HUES48 (cell line): ENCODE results near the gene PKP1.

Experiments
- H3K27ac ChIP-seq: one replicate; pipeline ENCODE4 v1.7.0; 2013; ENCODE audit warnings: low read depth, low read length, inconsistent platforms
- H3K27me3 ChIP-seq: 2 replicates; pipeline ENCODE4 v1.6.1; 2013; ENCODE audit warnings: mild to moderate bottlenecking, low read length; ENCODE audit not compliant: control insufficient read depth, insufficient read depth
- H3K36me3 ChIP-seq: 2 replicates; pipeline ENCODE4 v1.6.1; 2013; ENCODE audit warnings: low read length; ENCODE audit not compliant: control insufficient read depth, insufficient read depth
- H3K4me1 ChIP-seq: 2 replicates; pipeline ENCODE4 v1.6.1; 2013; ENCODE audit warnings: mild to moderate bottlenecking, low read length; ENCODE audit not compliant: control insufficient read depth, insufficient read depth
- H3K4me3 ChIP-seq: 2 replicates; pipeline ENCODE4 v1.5.1; 2013; ENCODE audit warnings: mild to moderate bottlenecking, low read depth, low read length
- H3K9ac ChIP-seq: 2 replicates; pipeline ENCODE4 v1.6.1; 2013; ENCODE audit warnings: mild to moderate bottlenecking, low read depth, low read length, moderate library complexity
- H3K9me3 ChIP-seq: 2 replicates; pipeline ENCODE4 v1.6.1; 2013; ENCODE audit warnings: low read length; ENCODE audit not compliant: control insufficient read depth, insufficient read depth

PKP1 gene

GRCh38 chr1:201345081-201345355 lies 61.7 kb downstream of the PKP1 start:
- Histone ChIP-seq H3K9ac (no peak overlapping the region), H3K27me3 (no peaks in the 10 kb centered on the region), H3K27ac (no peak overlapping the region), H3K4me3 (no peak overlapping the region), H3K9me3 (no peaks in the 10 kb centered on the region), H3K36me3 (no peaks in the 10 kb centered on the region), H3K4me1 (peaks cover 20% of the 10 kb centered on the region)

GRCh38 chr1:201346337-201346939 lies 63.1 kb downstream of the PKP1 start:
- no peaks in the 10 kb centered on the region for H3K27me3 ChIP-seq
- no peak overlapping the region for H3K4me3 ChIP-seq
- H3K36me3 ChIP-seq, result no peaks in the 10 kb centered on the region
- peaks cover 20% of the 10 kb centered on the region for H3K4me1 ChIP-seq
- no peaks in the 10 kb centered on the region for H3K9me3 ChIP-seq
- H3K27ac ChIP-seq, result no peak overlapping the region
- H3K9ac ChIP-seq, result no peak overlapping the region

- Histone ChIP-seq H3K27me3 (no peaks in the 10 kb centered on the region; the same call in 1 of the 2 replicates), H3K27ac (no peak overlapping the region), H3K4me1 (peaks cover 20% of the 10 kb centered on the region), H3K9me3 (no peaks in the 10 kb centered on the region), H3K9ac (no peak overlapping the region), H3K4me3 (no peak overlapping the region), H3K36me3 (no peaks in the 10 kb centered on the region)
Measured at GRCh38 chr1:201346987-201347386, 63.7 kb downstream of the PKP1 start.

- H3K27me3 ChIP-seq, result no peaks in the 10 kb centered on the region; the same call in 1 of the 2 replicates
- H3K9ac ChIP-seq, result no peak overlapping the region
- H3K4me3 ChIP-seq, result 0 out of 2 replicates have a peak overlapping the region, but pooled peaks have one; percentile 23
- H3K36me3 ChIP-seq, result no peaks in the 10 kb centered on the region
- no peak overlapping the region for H3K27ac ChIP-seq
- H3K9me3 ChIP-seq, result no peaks in the 10 kb centered on the region
- H3K4me1 ChIP-seq, result peaks cover 20% of the 10 kb centered on the region
Measured at GRCh38 chr1:201347498-201348210, 64.3 kb downstream of the PKP1 start.

GRCh38 chr1:201348211-201348566 lies 64.9 kb downstream of the PKP1 start:
- Histone ChIP-seq H3K9me3 (no peaks in the 10 kb centered on the region), H3K36me3 (no peaks in the 10 kb centered on the region), H3K4me3 (no peak overlapping the region), H3K27ac (no peak overlapping the region), H3K4me1 (peaks cover 20% of the 10 kb centered on the region), H3K9ac (no peak overlapping the region), H3K27me3 (no peaks in the 10 kb centered on the region; the same call in 1 of the 2 replicates)

- Histone ChIP-seq H3K4me3 (no peak overlapping the region), H3K9me3 (no peaks in the 10 kb centered on the region), H3K27ac (no peak overlapping the region), H3K4me1 (peaks cover 20% of the 10 kb centered on the region), H3K36me3 (no peaks in the 10 kb centered on the region), H3K27me3 (no peaks in the 10 kb centered on the region; the same call in 1 of the 2 replicates), H3K9ac (no peak overlapping the region)
Measured at GRCh38 chr1:201349092-201349491, 65.8 kb downstream of the PKP1 start.

GRCh38 chr1:201350361-201350725 lies 67.0 kb downstream of the PKP1 start:
- Histone ChIP-seq H3K27me3 (no peaks in the 10 kb centered on the region; the same call in 1 of the 2 replicates), H3K4me1 (peaks cover 20% of the 10 kb centered on the region), H3K9me3 (no peaks in the 10 kb centered on the region), H3K9ac (no peak overlapping the region), H3K4me3 (no peak overlapping the region), H3K27ac (no peak overlapping the region), H3K36me3 (no peaks in the 10 kb centered on the region)

GRCh38 chr1:201350884-201351283 lies 67.6 kb downstream of the PKP1 start:
- Histone ChIP-seq H3K27ac (no peak overlapping the region), H3K9me3 (no peaks in the 10 kb centered on the region), H3K36me3 (no peaks in the 10 kb centered on the region), H3K4me1 (peaks cover 20% of the 10 kb centered on the region), H3K9ac (no peak overlapping the region), H3K27me3 (no peaks in the 10 kb centered on the region; the same call in 1 of the 2 replicates), H3K4me3 (no peak overlapping the region)

- no peak overlapping the region for H3K4me3 ChIP-seq
- H3K9ac ChIP-seq, result no peak overlapping the region
- H3K4me1 ChIP-seq, result peaks cover 17% of the 10 kb centered on the region
- H3K27ac ChIP-seq, result no peak overlapping the region
- H3K27me3 ChIP-seq, result no peaks in the 10 kb centered on the region; the same call in 1 of the 2 replicates
- no peaks in the 10 kb centered on the region for H3K9me3 ChIP-seq
- H3K36me3 ChIP-seq, result no peaks in the 10 kb centered on the region
Measured at GRCh38 chr1:201351617-201352016, 68.3 kb downstream of the PKP1 start.

- no peaks in the 10 kb centered on the region for H3K36me3 ChIP-seq
- H3K9ac ChIP-seq, result no peak overlapping the region
- no peaks in the 10 kb centered on the region; the same call in 1 of the 2 replicates for H3K27me3 ChIP-seq
- no peaks in the 10 kb centered on the region for H3K9me3 ChIP-seq
- H3K27ac ChIP-seq, result no peak overlapping the region
- H3K4me3 ChIP-seq, result no peak overlapping the region
- H3K4me1 ChIP-seq, result peaks cover 1% of the 10 kb centered on the region
Measured at GRCh38 chr1:201353186-201353940, 70.1 kb downstream of the PKP1 start.
